ENCODE data around the gene GRP. TPM values are rescaled to one million over a fixed set of nuclear protein-coding genes. Genes with fewer than 3 reads are reported as not detected.

GRP gene
- polyA plus RNA-seq, 2 of the 4 experiments (the other 2 are of a cell fraction), result not detected

DNA sequence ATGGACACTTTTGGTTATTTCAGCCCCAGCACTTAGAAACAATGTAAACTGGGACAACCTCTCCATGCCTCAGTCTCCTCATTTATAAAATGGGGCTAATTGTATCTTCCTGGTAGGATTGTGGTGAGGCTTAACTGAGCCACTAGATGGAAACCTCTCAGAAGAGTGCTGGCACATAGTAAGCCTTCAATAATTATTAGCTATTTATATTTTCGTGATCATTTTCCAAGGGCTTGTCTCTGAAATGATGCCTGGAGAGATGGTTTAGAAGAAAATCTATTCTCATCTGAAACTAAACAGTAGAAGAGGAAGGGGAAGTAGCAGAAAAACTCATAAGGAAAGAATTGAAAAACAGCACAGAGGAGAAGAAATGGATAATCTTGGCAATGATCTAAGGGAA, 46.5 kb downstream of the GRP start:
- H3K27ac ChIP-seq, result no peak overlapping the region
- CTCF ChIA-PET, result interaction anchor here (5.4 kb wide), 1 partner anchor 17 kb away, joined by 40 read pairs; no protein-coding TSS in a partner anchor
- FAIRE-seq (no peak), DNase-seq (ENCODE audit: low read depth in 1 of 2, low spot score in 1 of 2) (no peak), ATAC-seq (no peak)
- WGBS (ENCODE audit: missing lambda C conversion rate), result 0% methylated on average over 1 of the region's 1 CpG
- TF ChIP-seq ZSCAN20 (CRISPR knock-in tag; IDR thresholded peaks at IDR 0.05), result no peak
- H3K4me2 ChIP-seq, result no peak overlapping the region
- POLR2A ChIA-PET, result no interaction called here
- H3K4me3 ChIP-seq, result no peak overlapping the region
- H3K4me1 ChIP-seq, result no peaks in the 10 kb centered on the region
- H3K9me3 ChIP-seq, result no peaks in the 10 kb centered on the region

DNA sequence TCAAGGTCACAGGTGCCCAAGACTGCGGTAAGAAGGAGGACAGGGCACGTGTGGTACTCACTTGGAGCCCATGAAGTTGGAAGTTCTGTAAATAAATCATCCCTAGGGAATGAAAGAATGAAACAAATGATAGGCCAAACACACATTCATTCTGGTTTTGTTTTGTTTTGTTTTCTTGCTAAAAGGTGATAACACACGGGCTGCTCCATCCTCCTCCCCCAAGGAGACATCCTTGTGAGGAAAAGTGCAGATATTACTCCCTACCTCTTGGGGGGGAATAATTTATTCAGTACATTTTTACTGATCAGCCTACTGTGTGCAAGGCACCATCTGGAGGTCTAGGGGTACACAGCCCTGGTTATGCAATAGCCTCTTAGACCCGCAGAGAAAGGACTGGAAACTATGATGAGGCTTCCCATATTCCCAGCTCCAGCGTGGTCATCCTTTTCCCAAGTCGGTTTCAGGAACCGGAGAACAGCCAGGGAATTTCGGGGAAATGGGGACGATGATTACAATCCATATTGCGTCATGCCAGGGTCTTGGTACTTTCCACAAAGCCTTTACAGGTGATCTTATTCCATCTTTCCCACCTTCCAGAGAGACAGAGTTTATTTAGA, 47.0 kb downstream of the GRP start:
- FAIRE-seq (no peak), ATAC-seq (no peak), DNase-seq (ENCODE audit: low read depth in 1 of 2, low spot score in 1 of 2) (no peak)
- H3K9me3 ChIP-seq, result no peaks in the 10 kb centered on the region
- H3K4me3 ChIP-seq, result no peak overlapping the region
- no peak for TF ChIP-seq HOXA7 (CRISPR knock-in tag; IDR thresholded peaks at IDR 0.05)
- TF ChIP-seq KDM1A (IDR thresholded peaks at IDR 0.05; ENCODE audit: low read depth), result no peak
- TF ChIP-seq POLR2A (IDR thresholded peaks at IDR 0.05; ENCODE audit: low read length), result no peak
- TF ChIP-seq NR3C1 (IDR thresholded peaks at IDR 0.05), result no peak
- TF ChIP-seq HEYL (CRISPR knock-in tag; IDR thresholded peaks at IDR 0.05), result no peak
- TF ChIP-seq ESRRA (IDR thresholded peaks at IDR 0.05; ENCODE audit: borderline replicate concordance, low read length), result no peak
- TF ChIP-seq HOXB5 (CRISPR knock-in tag; IDR thresholded peaks at IDR 0.05), result no peak
- H3K4me2 ChIP-seq, result no peak overlapping the region
- no peak overlapping the region for H3K27ac ChIP-seq
- H3K4me1 ChIP-seq, result no peaks in the 10 kb centered on the region
- POLR2A ChIA-PET, result no interaction called here
- WGBS (ENCODE audit: missing lambda C conversion rate), result 45% methylated on average over 10 of the region's 10 CpGs
- CTCF ChIA-PET, result interaction anchor here (5.4 kb wide), 1 partner anchor 18 kb away, joined by 40 read pairs; no protein-coding TSS in a partner anchor

DNA sequence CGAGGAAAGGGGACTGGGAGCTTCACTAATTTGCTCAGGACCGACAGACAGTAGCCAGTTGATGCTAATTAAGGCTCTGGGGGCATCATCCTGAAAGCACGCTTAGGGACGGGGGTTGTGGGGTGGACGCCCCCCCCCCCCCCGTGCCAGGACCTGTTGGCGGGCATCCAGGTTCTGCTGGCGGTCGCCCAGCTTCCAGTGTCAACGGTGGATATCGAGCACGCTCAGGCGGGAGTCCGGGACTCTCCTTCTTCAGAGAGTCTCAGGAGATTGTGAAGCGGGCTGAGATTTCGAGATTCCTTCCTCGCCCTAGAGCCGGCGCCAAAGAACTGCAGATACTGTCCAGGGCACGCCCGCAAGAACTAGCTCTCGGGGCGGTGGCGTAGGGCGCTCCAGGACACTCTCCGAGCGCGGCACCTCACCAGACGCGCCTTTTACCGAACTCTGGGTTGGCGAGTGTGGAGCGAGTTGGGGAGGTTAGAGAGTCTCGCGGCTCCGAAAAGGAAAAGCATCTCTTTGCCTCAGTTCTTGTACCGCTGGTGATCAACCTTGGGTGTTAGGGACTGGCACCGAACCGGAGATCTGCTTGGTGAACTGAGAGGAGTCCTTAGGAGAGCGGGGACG, 47.7 kb downstream of the GRP start:
- H3K4me2 ChIP-seq, result peak overlapping the region; percentile 51

More for the DNA sequence above, 47.7 kb downstream of the GRP start:
- no peaks in the 10 kb centered on the region for H3K4me1 ChIP-seq
- POLR2A ChIA-PET, result no interaction called here
- CTCF ChIA-PET, result interaction anchor here (0.6 to 5.4 kb wide), 5 partner anchors 14 to 273 kb away, joined by 3 to 40 read pairs (median 14); no protein-coding TSS in a partner anchor
- DNase-seq (ENCODE audit: low read depth in 1 of 2, low spot score in 1 of 2) (peak; percentile 22 to 31), FAIRE-seq (no peak), ATAC-seq (peak; percentile 33 to 62; a peak in 5 of 6 replicates)
- 40% methylated on average over 22 of the region's 41 CpGs for WGBS (ENCODE audit: missing lambda C conversion rate)
- H3K27ac ChIP-seq, result no peak overlapping the region
- H3K4me3 ChIP-seq, result no peak overlapping the region
- no peak for TF ChIP-seq FOXS1 (CRISPR knock-in tag; IDR thresholded peaks at IDR 0.05)
- TF ChIP-seq ZC3H11A (IDR thresholded peaks at IDR 0.05), result no peak
- TF ChIP-seq FOSL2 (IDR thresholded peaks at IDR 0.05), result no peak
- no peak for TF ChIP-seq FOSL2 (CRISPR knock-in tag; IDR thresholded peaks at IDR 0.05)
- no peak for TF ChIP-seq JUN (IDR thresholded peaks at IDR 0.05)
- no peak for TF ChIP-seq HEYL (CRISPR knock-in tag; IDR thresholded peaks at IDR 0.05)
- no peak for TF ChIP-seq CBX2 (IDR thresholded peaks at IDR 0.05; ENCODE audit: borderline replicate concordance, low read depth)
- TF ChIP-seq NFE2L2 (conservative IDR thresholded peaks at IDR 0.05; ENCODE audit: low read length), result no peak
- no peak for TF ChIP-seq GATA3 (IDR thresholded peaks at IDR 0.05; ENCODE audit: borderline replicate concordance)
- TF ChIP-seq NR3C1 (IDR thresholded peaks at IDR 0.05), result no peak
- no peak for TF ChIP-seq MYC (IDR thresholded peaks at IDR 0.05; ENCODE audit: borderline replicate concordance, low read length)
- no peak for TF ChIP-seq HOXB5 (CRISPR knock-in tag; IDR thresholded peaks at IDR 0.05)
- TF ChIP-seq EHMT2 (IDR thresholded peaks at IDR 0.05; ENCODE audit: low read depth), result no peak
- TF ChIP-seq, protein P1, sequence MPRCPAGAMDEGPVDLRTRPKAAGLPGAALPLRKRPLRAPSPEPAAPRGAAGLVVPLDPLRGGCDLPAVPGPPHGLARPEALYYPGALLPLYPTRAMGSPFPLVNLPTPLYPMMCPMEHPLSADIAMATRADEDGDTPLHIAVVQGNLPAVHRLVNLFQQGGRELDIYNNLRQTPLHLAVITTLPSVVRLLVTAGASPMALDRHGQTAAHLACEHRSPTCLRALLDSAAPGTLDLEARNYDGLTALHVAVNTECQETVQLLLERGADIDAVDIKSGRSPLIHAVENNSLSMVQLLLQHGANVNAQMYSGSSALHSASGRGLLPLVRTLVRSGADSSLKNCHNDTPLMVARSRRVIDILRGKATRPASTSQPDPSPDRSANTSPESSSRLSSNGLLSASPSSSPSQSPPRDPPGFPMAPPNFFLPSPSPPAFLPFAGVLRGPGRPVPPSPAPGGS (IDR thresholded peaks at IDR 0.05), result no peak
- TF ChIP-seq, protein P2, sequence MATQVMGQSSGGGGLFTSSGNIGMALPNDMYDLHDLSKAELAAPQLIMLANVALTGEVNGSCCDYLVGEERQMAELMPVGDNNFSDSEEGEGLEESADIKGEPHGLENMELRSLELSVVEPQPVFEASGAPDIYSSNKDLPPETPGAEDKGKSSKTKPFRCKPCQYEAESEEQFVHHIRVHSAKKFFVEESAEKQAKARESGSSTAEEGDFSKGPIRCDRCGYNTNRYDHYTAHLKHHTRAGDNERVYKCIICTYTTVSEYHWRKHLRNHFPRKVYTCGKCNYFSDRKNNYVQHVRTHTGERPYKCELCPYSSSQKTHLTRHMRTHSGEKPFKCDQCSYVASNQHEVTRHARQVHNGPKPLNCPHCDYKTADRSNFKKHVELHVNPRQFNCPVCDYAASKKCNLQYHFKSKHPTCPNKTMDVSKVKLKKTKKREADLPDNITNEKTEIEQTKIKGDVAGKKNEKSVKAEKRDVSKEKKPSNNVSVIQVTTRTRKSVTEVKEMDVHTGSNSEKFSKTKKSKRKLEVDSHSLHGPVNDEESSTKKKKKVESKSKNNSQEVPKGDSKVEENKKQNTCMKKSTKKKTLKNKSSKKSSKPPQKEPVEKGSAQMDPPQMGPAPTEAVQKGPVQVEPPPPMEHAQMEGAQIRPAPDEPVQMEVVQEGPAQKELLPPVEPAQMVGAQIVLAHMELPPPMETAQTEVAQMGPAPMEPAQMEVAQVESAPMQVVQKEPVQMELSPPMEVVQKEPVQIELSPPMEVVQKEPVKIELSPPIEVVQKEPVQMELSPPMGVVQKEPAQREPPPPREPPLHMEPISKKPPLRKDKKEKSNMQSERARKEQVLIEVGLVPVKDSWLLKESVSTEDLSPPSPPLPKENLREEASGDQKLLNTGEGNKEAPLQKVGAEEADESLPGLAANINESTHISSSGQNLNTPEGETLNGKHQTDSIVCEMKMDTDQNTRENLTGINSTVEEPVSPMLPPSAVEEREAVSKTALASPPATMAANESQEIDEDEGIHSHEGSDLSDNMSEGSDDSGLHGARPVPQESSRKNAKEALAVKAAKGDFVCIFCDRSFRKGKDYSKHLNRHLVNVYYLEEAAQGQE (IDR thresholded peaks at IDR 0.05), result no peak
- TF ChIP-seq EP300 (IDR thresholded peaks at IDR 0.05), result no peak
- TF ChIP-seq FOSB (CRISPR knock-in tag; IDR thresholded peaks at IDR 0.05), result no peak
- TF ChIP-seq MAFK (IDR thresholded peaks at IDR 0.05; ENCODE audit: partially characterized antibody), result no peak
- no peak for TF ChIP-seq MAZ (IDR thresholded peaks at IDR 0.05; ENCODE audit: borderline replicate concordance, low read depth, low read length)
- no peak for TF ChIP-seq KDM1A (IDR thresholded peaks at IDR 0.05; ENCODE audit: low read depth)
- H3K9me3 ChIP-seq, result no peaks in the 10 kb centered on the region
